Right atrium auricular region (tissue), 2 donors: ENCODE data around the gene ATG10. TPM values are rescaled to one million over a fixed set of nuclear protein-coding genes. Genes with fewer than 3 reads are reported as not detected.

Source experiments
- DNase-seq: peaks from one replicate; pipeline ENCODE4 v3.0.0-alpha.2; 2019; ENCODE audit warnings: low spot score
- H3K27ac ChIP-seq, 2 donors: fragments of 200-600 bp; sonication (generic); 1 replicate in 1 of 2; 2 replicates in 1 of 2; pipeline ENCODE4 v1.5.1; 2016 to 2019
- H3K27me3 ChIP-seq, 2 donors: fragments of 200-600 bp; sonication (generic); one replicate each; pipeline versions ENCODE4 v1.5.1 to v1.6.0; 2017 to 2019
- H3K36me3 ChIP-seq: fragments of 200-600 bp; sonication (generic); one replicate; pipeline ENCODE4 v1.5.1; 2016
- H3K4me1 ChIP-seq, 2 donors: fragments of 200-600 bp; sonication (generic); one replicate each; pipeline versions ENCODE4 v1.5.1 to v1.6.0; 2017 to 2019
- H3K4me3 ChIP-seq, 2 donors: fragments of 200-600 bp; sonication (generic); 1 replicate in 1 of 2; 2 replicates in 1 of 2; pipeline ENCODE4 v1.5.1; 2017 to 2019; ENCODE audit warnings: mild to moderate bottlenecking in 1 of 2, moderate library complexity in 1 of 2
- H3K9me3 ChIP-seq, 2 donors: fragments of 200-600 bp; sonication (generic); one replicate each; pipeline ENCODE4 v1.5.1; 2019
- CTCF ChIP-seq, 2 donors: fragments of 200-600 bp; sonication (generic); IDR thresholded peaks; one replicate each; pipeline ENCODE4 v1.5.1; 2019; ENCODE audit warnings: antibody characterized with exemption in 2 of 2
- total RNA-seq, 2 donors: library from RNA; depleted of rRNA; stranded (reverse); fragments of >200 nt; gene quantifications; one replicate each; pipeline ENCODE4 v1.1.0, GENCODE V29; 2016

ATG10 gene
- total RNA-seq, 2 donors from 2014 or later, result 4.2 to 5.6 TPM

GRCh38 chr5:82068723-82069122 lies 96.9 kb downstream of the ATG10 start:
- Histone ChIP-seq H3K27ac (no peak overlapping the region), H3K4me1 (no peaks in the 10 kb centered on the region), H3K4me3 (no peak overlapping the region), H3K9me3 (no peaks in the 10 kb centered on the region), H3K27me3 (no peaks in the 10 kb centered on the region), H3K36me3 (no peaks in the 10 kb centered on the region)
- no peak for TF ChIP-seq CTCF (IDR thresholded peaks at IDR 0.05)
- DNase-seq, result no peak

- no peak overlapping the region for H3K27ac ChIP-seq
- H3K27me3 ChIP-seq, result no peaks in the 10 kb centered on the region
- no peak overlapping the region for H3K4me3 ChIP-seq
- DNase-seq, result no peak
- H3K36me3 ChIP-seq, result no peaks in the 10 kb centered on the region
- no peaks in the 10 kb centered on the region for H3K9me3 ChIP-seq
- no peak for TF ChIP-seq CTCF (IDR thresholded peaks at IDR 0.05)
- no peaks in the 10 kb centered on the region for H3K4me1 ChIP-seq
Measured at GRCh38 chr5:82072138-82072537, 100.3 kb downstream of the ATG10 start.

GRCh38 chr5:82073179-82073578 lies 101.4 kb downstream of the ATG10 start:
- no peak overlapping the region for H3K4me3 ChIP-seq
- H3K36me3 ChIP-seq, result no peaks in the 10 kb centered on the region
- no peaks in the 10 kb centered on the region for H3K9me3 ChIP-seq
- no peak for TF ChIP-seq CTCF (IDR thresholded peaks at IDR 0.05)
- no peak for DNase-seq
- no peak overlapping the region for H3K27ac ChIP-seq
- no peaks in the 10 kb centered on the region for H3K27me3 ChIP-seq
- H3K4me1 ChIP-seq, result no peaks in the 10 kb centered on the region

GRCh38 chr5:82074950-82075349 lies 103.1 kb downstream of the ATG10 start:
- DNase-seq, result no peak
- TF ChIP-seq CTCF (IDR thresholded peaks at IDR 0.05), result no peak
- Histone ChIP-seq H3K36me3 (no peaks in the 10 kb centered on the region), H3K4me1 (no peaks in the 10 kb centered on the region), H3K9me3 (no peaks in the 10 kb centered on the region), H3K27ac (no peak overlapping the region), H3K4me3 (no peak overlapping the region), H3K27me3 (no peaks in the 10 kb centered on the region)

GRCh38 chr5:82077496-82077895 lies 105.7 kb downstream of the ATG10 start:
- no peaks in the 10 kb centered on the region for H3K9me3 ChIP-seq
- H3K27me3 ChIP-seq, result no peaks in the 10 kb centered on the region
- no peak for TF ChIP-seq CTCF (IDR thresholded peaks at IDR 0.05)
- no peaks in the 10 kb centered on the region for H3K36me3 ChIP-seq
- no peak overlapping the region for H3K27ac ChIP-seq
- no peaks in the 10 kb centered on the region for H3K4me1 ChIP-seq
- H3K4me3 ChIP-seq, result no peak overlapping the region
- DNase-seq, result no peak

- DNase-seq, result no peak
- no peaks in the 10 kb centered on the region for H3K27me3 ChIP-seq
- H3K4me1 ChIP-seq, result no peaks in the 10 kb centered on the region
- TF ChIP-seq CTCF (IDR thresholded peaks at IDR 0.05), result no peak
- no peak overlapping the region for H3K27ac ChIP-seq
- no peak overlapping the region for H3K4me3 ChIP-seq
- H3K36me3 ChIP-seq, result no peaks in the 10 kb centered on the region
- H3K9me3 ChIP-seq, result peaks cover 0 to 49% of the 10 kb centered on the region in 2 donors
Measured at GRCh38 chr5:82091617-82092016, 119.8 kb downstream of the ATG10 start.
